Tibial nerve (tissue), 4 donors: Measurements from ENCODE around the gene CYP19A1. TPM values are rescaled to one million over a fixed set of nuclear protein-coding genes. Genes with fewer than 3 reads are reported as not detected.
A peak's percentile ranks its signal among the peaks of the same experiment; 100 is the strongest.

Experiments used
- DNase-seq, 2 donors: peaks; one replicate each; pipeline ENCODE4 v3.0.0-alpha.2; 2019; ENCODE audit warnings: low spot score in 2 of 2
- H3K27ac ChIP-seq, 4 donors: fragments of 200-600 bp; sonication (generic) in 3 of 4; one replicate each; pipeline ENCODE4 v1.5.1; 2017 to 2019; ENCODE audit warnings: mild to moderate bottlenecking in 1 of 4
- H3K27me3 ChIP-seq, 2 donors: fragments of 200-600 bp; sonication (generic) in 1 of 2; one replicate each; pipeline versions ENCODE4 v1.5.1 to v1.6.0; 2017 to 2019
- H3K36me3 ChIP-seq, 3 donors: fragments of 200-600 bp; sonication (generic); one replicate each; pipeline ENCODE4 v1.5.1; 2018 to 2019
- H3K4me1 ChIP-seq, 4 donors: fragments of 200-600 bp; sonication (generic) in 3 of 4; one replicate each; pipeline ENCODE4 v1.5.1; 2017 to 2019
- H3K4me3 ChIP-seq, 4 donors: fragments of 200-600 bp; sonication (generic) in 3 of 4; one replicate each; pipeline ENCODE4 v1.5.1; 2017 to 2019; ENCODE audit warnings: mild to moderate bottlenecking in 1 of 4, moderate library complexity in 1 of 4
- H3K9me3 ChIP-seq, 4 donors: fragments of 200-600 bp; sonication (generic) in 3 of 4; one replicate each; pipeline ENCODE4 v1.5.1; 2017 to 2019
- CTCF ChIP-seq, 5 experiments: fragments of 200-600 bp in 3 of 5; fragments of 450-650 bp in 2 of 5; sonication (generic) in 3 of 5; IDR thresholded peaks; one replicate each; pipeline ENCODE4 v1.5.1; 2016 to 2019; ENCODE audit warnings: antibody characterized with exemption in 5 of 5, mild to moderate bottlenecking in 3 of 5, moderate library complexity in 2 of 5
- EP300 ChIP-seq, 2 donors: sonication (generic); formaldehyde crosslinking; IDR thresholded peaks; one replicate each; pipeline ENCODE4 v1.6.1; 2017; ENCODE audit warnings: antibody characterized with exemption in 2 of 2, mild to moderate bottlenecking in 1 of 2
- POLR2A ChIP-seq, 2 donors: fragments of 450-650 bp; IDR thresholded peaks; one replicate each; pipeline ENCODE4 v1.6.1; 2017; ENCODE audit warnings: antibody characterized with exemption in 2 of 2, mild to moderate bottlenecking in 2 of 2, moderate library complexity in 2 of 2
- WGBS, 2 donors: methylation state at CpG; one replicate each; pipeline ENCODE4 v1.1.5; 2018; 5-methylcytosine and 5-hydroxymethylcytosine counted together
- total RNA-seq, 4 donors: library from RNA; depleted of rRNA; stranded (reverse); fragments of >200 nt; gene quantifications; one replicate each; pipeline ENCODE4 v1.1.0, GENCODE V29; 2016

Gene CYP19A1
- total RNA-seq, 4 donors from 2014 or later = 6.3 to 124 (median 15.6) TPM

GRCh38 chr15:51382787-51383186 is 44.4 kb upstream of the CYP19A1 start:
- Histone ChIP-seq H3K4me3 (no peak overlapping the region), H3K9me3 (no peaks in the 10 kb centered on the region), H3K36me3 (no peaks in the 10 kb centered on the region), H3K27me3 (no peaks in the 10 kb centered on the region), H3K4me1 (peaks cover 0 to 11% (median 0%) of the 10 kb centered on the region in 4 donors), H3K27ac (no peak overlapping the region)
- DNase-seq = peak in 1 of 2 donors; percentile 36
- TF ChIP-seq CTCF (IDR thresholded peaks at IDR 0.05) = peak in 3 of 5 experiments; percentile 23 to 50 (median 41)
- no peak for TF ChIP-seq EP300 (IDR thresholded peaks at IDR 0.05)
- whole genome bisulfite sequencing, 2 donors = 20 to 29% methylated on average over 4 of the region's 4 CpGs

GRCh38 chr15:51380999-51381806 is 42.8 kb upstream of the CYP19A1 start:
- Histone ChIP-seq H3K27me3 (no peaks in the 10 kb centered on the region), H3K9me3 (no peaks in the 10 kb centered on the region), H3K27ac (no peak overlapping the region), H3K4me1 (peaks cover 0 to 11% (median 0%) of the 10 kb centered on the region in 4 donors), H3K4me3 (no peak overlapping the region), H3K36me3 (no peaks in the 10 kb centered on the region)
- 21 to 28% methylated on average over 14 of the region's 14 CpGs for WGBS, 2 donors
- TF ChIP-seq CTCF (IDR thresholded peaks at IDR 0.05) = peak; percentile 81 to 95 (median 87)
- TF ChIP-seq EP300 (IDR thresholded peaks at IDR 0.05) = no peak
- DNase-seq = peak in 1 of 2 donors; percentile 60

GRCh38 chr15:51379390-51379789 is 41.0 kb upstream of the CYP19A1 start:
- 71 to 82% methylated on average over 4 of the region's 4 CpGs for WGBS, 2 donors
- H3K4me3 ChIP-seq = no peak overlapping the region
- TF ChIP-seq EP300 (IDR thresholded peaks at IDR 0.05) = no peak
- no peak for TF ChIP-seq CTCF (IDR thresholded peaks at IDR 0.05)
- TF ChIP-seq POLR2A (IDR thresholded peaks at IDR 0.05) = no peak
- H3K36me3 ChIP-seq = no peaks in the 10 kb centered on the region
- H3K9me3 ChIP-seq = no peaks in the 10 kb centered on the region
- no peak for DNase-seq
- H3K27me3 ChIP-seq = no peaks in the 10 kb centered on the region
- H3K27ac ChIP-seq = no peak overlapping the region
- peaks cover 0 to 11% (median 0%) of the 10 kb centered on the region in 4 donors for H3K4me1 ChIP-seq

- Histone ChIP-seq H3K4me1 (peaks cover 0 to 11% (median 0%) of the 10 kb centered on the region in 4 donors), H3K27me3 (no peaks in the 10 kb centered on the region), H3K27ac (no peak overlapping the region), H3K36me3 (no peaks in the 10 kb centered on the region), H3K4me3 (no peak overlapping the region), H3K9me3 (no peaks in the 10 kb centered on the region)
- TF ChIP-seq POLR2A (IDR thresholded peaks at IDR 0.05) = no peak
- DNase-seq = no peak
- WGBS, 2 donors = 92 to 93% methylated on average over 4 of the region's 4 CpGs
Measured at GRCh38 chr15:51378406-51378805, 40.0 kb upstream of the CYP19A1 start.

GRCh38 chr15:51377038-51377786 is 38.8 kb upstream of the CYP19A1 start:
- no peaks in the 10 kb centered on the region for H3K27me3 ChIP-seq
- no peaks in the 10 kb centered on the region for H3K9me3 ChIP-seq
- 77 to 78% methylated on average over 15 of the region's 15 CpGs for WGBS, 2 donors
- no peaks in the 10 kb centered on the region for H3K36me3 ChIP-seq
- DNase-seq = no peak
- no peak overlapping the region for H3K27ac ChIP-seq
- TF ChIP-seq EP300 (IDR thresholded peaks at IDR 0.05) = no peak
- no peak for TF ChIP-seq POLR2A (IDR thresholded peaks at IDR 0.05)
- no peak for TF ChIP-seq CTCF (IDR thresholded peaks at IDR 0.05)
- H3K4me3 ChIP-seq = no peak overlapping the region
- peaks cover 0 to 11% (median 0%) of the 10 kb centered on the region in 4 donors for H3K4me1 ChIP-seq
